HEK293 (cell line): ENCODE data around the gene NCK1.

Experiments used
- CTCF ChIA-PET: fragments of 350-600 bp; formaldehyde crosslinking; extraction: SDS; loops from one replicate; lab custom pipeline; 2021; ENCODE audit warnings: antibody characterized with exemption; lab: Yijun Ruan, JAX
- POLR2A ChIA-PET: fragments of 300-600 bp; formaldehyde crosslinking; extraction: SDS; loops from one replicate; lab custom pipeline; 2020; ENCODE audit warnings: antibody characterized with exemption, inconsistent platforms; lab: Yijun Ruan, JAX
- H3K27ac ChIP-seq: fragments of 200-500 bp; sonication (Bioruptor generic); 2 replicates; pipeline ENCODE4 v1.5.1; 2014; ENCODE audit warnings: low read depth, low read length, control low read depth, inconsistent platforms; ENCODE audit errors: extremely low read depth
- H3K36me3 ChIP-seq, 2 experiments: fragments of 200-500 bp in 1 of 2; sonication (Bioruptor generic) in 1 of 2; 1 replicate in 1 of 2; 2 replicates in 1 of 2; pipeline ENCODE4 v1.5.1; 2014 to 2017; ENCODE audit warnings: inconsistent platforms in 2 of 2, low read length in 2 of 2; ENCODE audit not compliant: control insufficient read depth in 2 of 2, insufficient read depth in 1 of 2
- H3K4me1 ChIP-seq: fragments of 200-500 bp; sonication (Bioruptor generic); 2 replicates; pipeline ENCODE4 v1.5.1; 2014; ENCODE audit warnings: mild to moderate bottlenecking, low read length, inconsistent platforms; ENCODE audit not compliant: control insufficient read depth, insufficient read depth
- H3K4me3 ChIP-seq: 2 replicates; pipeline ENCODE4 v1.5.1; 2011; ENCODE audit warnings: low read depth, mild to moderate bottlenecking, control low read depth, low read length, moderate library complexity
- H3K9me3 ChIP-seq: fragments of 200-500 bp; sonication (Bioruptor generic); 2 replicates; pipeline ENCODE4 v1.5.1; 2014; ENCODE audit warnings: low read depth, low read length, inconsistent platforms; ENCODE audit not compliant: control insufficient read depth, insufficient read depth
- ATF2 ChIP-seq: fragments of 450-650 bp; formaldehyde crosslinking; IDR thresholded peaks from 2 replicates; pipeline ENCODE4 v1.5.1; 2016; ENCODE audit warnings: missing biosample characterization, missing genetic modification characterization, low read depth
- FEZF1 ChIP-seq: fragments of 450-650 bp; formaldehyde crosslinking; IDR thresholded peaks from 2 replicates; pipeline ENCODE4 v1.5.1; 2016; ENCODE audit warnings: missing biosample characterization, missing genetic modification characterization
- GLI2 ChIP-seq: fragments of 450-650 bp; formaldehyde crosslinking; IDR thresholded peaks from 2 replicates; pipeline ENCODE4; 2017; ENCODE audit warnings: missing biosample characterization, missing genetic modification characterization, low read depth, borderline replicate concordance
- PRDM10 ChIP-seq: fragments of 450-650 bp; formaldehyde crosslinking; IDR thresholded peaks from 2 replicates; pipeline ENCODE4 v1.5.1; 2016; ENCODE audit warnings: missing biosample characterization, missing genetic modification characterization
- REPIN1 ChIP-seq: fragments of 450-650 bp; formaldehyde crosslinking; IDR thresholded peaks from 2 replicates; pipeline ENCODE4 v1.5.1; 2017; ENCODE audit warnings: missing biosample characterization, missing genetic modification characterization, low read depth
- ZBTB20 ChIP-seq: fragments of 450-650 bp; formaldehyde crosslinking; IDR thresholded peaks from 2 replicates; pipeline ENCODE4 v1.5.1; 2016; ENCODE audit warnings: missing biosample characterization, missing genetic modification characterization
- ZBTB44 ChIP-seq: fragments of 450-650 bp; IDR thresholded peaks from 2 replicates; pipeline ENCODE4 v1.5.1; 2018; ENCODE audit warnings: missing biosample characterization, mild to moderate bottlenecking, missing genetic modification characterization
- ZBTB49 ChIP-seq: fragments of 450-650 bp; formaldehyde crosslinking; IDR thresholded peaks from 2 replicates; pipeline ENCODE4 v1.5.1; 2016; ENCODE audit warnings: missing biosample characterization, missing genetic modification characterization, low read depth
- ZNF223 ChIP-seq: fragments of 450-650 bp; formaldehyde crosslinking; IDR thresholded peaks from 2 replicates; pipeline ENCODE4 v1.5.1; 2016; ENCODE audit warnings: missing biosample characterization, missing genetic modification characterization
- ZNF274 ChIP-seq, 2 experiments: fragments of 200-500 bp in 1 of 2; fragments of 450-650 bp in 1 of 2; sonication (Bioruptor generic) in 1 of 2; formaldehyde crosslinking in 1 of 2; IDR thresholded peaks; 2 replicates each; pipeline versions ENCODE4 v1.5.1 to v1.6.1; 2014 to 2016; ENCODE audit warnings: borderline replicate concordance in 1 of 2, inconsistent platforms in 1 of 2, low read length in 1 of 2, missing biosample characterization in 1 of 2, missing genetic modification characterization in 1 of 2
- ZNF398 ChIP-seq: fragments of 450-650 bp; formaldehyde crosslinking; IDR thresholded peaks from 2 replicates; pipeline ENCODE4 v1.5.1; 2017; ENCODE audit warnings: missing biosample characterization, missing genetic modification characterization
- ZNF558 ChIP-seq: fragments of 450-650 bp; formaldehyde crosslinking; IDR thresholded peaks from 2 replicates; pipeline ENCODE4 v1.5.1; 2016; ENCODE audit warnings: missing biosample characterization, missing genetic modification characterization
- ZNF610 ChIP-seq: fragments of 450-650 bp; formaldehyde crosslinking; IDR thresholded peaks from 2 replicates; pipeline ENCODE4 v1.5.1; 2016; ENCODE audit warnings: missing biosample characterization, missing genetic modification characterization, borderline replicate concordance
- ZNF660 ChIP-seq: fragments of 450-650 bp; IDR thresholded peaks from 2 replicates; pipeline ENCODE4 v1.5.1; 2018; ENCODE audit warnings: missing biosample characterization, mild to moderate bottlenecking, missing genetic modification characterization
- ZSCAN4 ChIP-seq: fragments of 450-650 bp; formaldehyde crosslinking; IDR thresholded peaks from 2 replicates; pipeline ENCODE4 v1.5.1; 2017; ENCODE audit warnings: missing biosample characterization, missing genetic modification characterization

Gene NCK1

GRCh38 chr3:136838641-136839555 lies 23.1 kb upstream of the NCK1 start:
- POLR2A ChIA-PET, result interaction anchor here (1.1 kb wide), 1 partner anchor 86 kb away, joined by 3 read pairs; the partner anchor contains the start of gene STAG1
- Histone ChIP-seq H3K27ac (no peak overlapping the region), H3K4me3 (no peak overlapping the region), H3K36me3 (peaks cover 0 to 27% of the 10 kb centered on the region in 2 experiments; a peak in 2 of 3 replicates), H3K4me1 (peaks cover 9% of the 10 kb centered on the region), H3K9me3 (no peaks in the 10 kb centered on the region)
- TF ChIP-seq GLI2 (tag by site-specific recombination) (no peak), PRDM10 (tag by site-specific recombination) (peak; percentile 71), REPIN1 (tag by site-specific recombination) (no peak), ZBTB49 (tag by site-specific recombination) (no peak)
- CTCF ChIA-PET, result interaction anchor here (0.6 to 0.9 kb wide), 2 partner anchors 9 to 175 kb away, joined by 6 to 7 read pairs; no protein-coding TSS in a partner anchor

GRCh38 chr3:136839556-136839931 lies 22.5 kb upstream of the NCK1 start:
- H3K36me3 ChIP-seq, result peaks cover 0 to 27% of the 10 kb centered on the region in 2 experiments; a peak in 2 of 3 replicates
- H3K9me3 ChIP-seq, result no peaks in the 10 kb centered on the region
- no peak overlapping the region for H3K27ac ChIP-seq
- ChIA-PET CTCF (no interaction called here), POLR2A (interaction anchor here (1.1 kb wide), 1 partner anchor 87 kb away, joined by 3 read pairs; the partner anchor contains the start of gene STAG1)
- TF ChIP-seq ZNF660 (no peak), ZBTB44 (tag by site-specific recombination) (no peak), ATF2 (tag by site-specific recombination) (no peak), ZNF398 (tag by site-specific recombination) (no peak), ZNF558 (tag by site-specific recombination) (no peak), FEZF1 (tag by site-specific recombination) (no peak), ZSCAN4 (tag by site-specific recombination) (no peak), ZNF274 (IDR thresholded peaks at IDR 0.05; ENCODE audit: low read length) (no peak), ZNF274 (tag by site-specific recombination; IDR thresholded peaks at IDR 0.05; ENCODE audit: borderline replicate concordance) (no peak), ZNF610 (no peak), ZBTB20 (tag by site-specific recombination) (no peak), ZNF223 (tag by site-specific recombination) (no peak)
- no peak overlapping the region for H3K4me3 ChIP-seq
- peaks cover 9% of the 10 kb centered on the region for H3K4me1 ChIP-seq
